ENCODE results near the gene ANKIB1.

ANKIB1 gene

GRCh38 chr7:92268921-92269320 lies 23.1 kb downstream of the ANKIB1 start:
- no peak for DNase-seq (ENCODE audit: low read depth)

- no peak for DNase-seq (ENCODE audit: low read depth)
These were observed 29.6 kb downstream of the ANKIB1 start for GRCh38 chr7:92275327-92275726.

- no peak for DNase-seq (ENCODE audit: low read depth)
These were observed 30.7 kb downstream of the ANKIB1 start for GRCh38 chr7:92276460-92276864.

GRCh38 chr7:92279396-92280031 lies 33.7 kb downstream of the ANKIB1 start:
- no peak for DNase-seq (ENCODE audit: low read depth)

GRCh38 chr7:92281031-92281430 lies 35.3 kb downstream of the ANKIB1 start:
- no peak for DNase-seq (ENCODE audit: low read depth)

- no peak for DNase-seq (ENCODE audit: low read depth)
These were observed 36.5 kb downstream of the ANKIB1 start for GRCh38 chr7:92282221-92282814.

GRCh38 chr7:92282930-92283329 lies 37.2 kb downstream of the ANKIB1 start:
- DNase-seq (ENCODE audit: low read depth): no peak

GRCh38 chr7:92289321-92289720 lies 43.5 kb downstream of the ANKIB1 start:
- no peak for DNase-seq (ENCODE audit: low read depth)

- no peak for DNase-seq (ENCODE audit: low read depth)
These were observed 47.2 kb downstream of the ANKIB1 start for GRCh38 chr7:92292981-92293380.

GRCh38 chr7:92293896-92294590 lies 48.3 kb downstream of the ANKIB1 start:
- DNase-seq (ENCODE audit: low read depth): no peak

GRCh38 chr7:92295391-92295790 lies 49.6 kb downstream of the ANKIB1 start:
- peak; percentile 22 for DNase-seq (ENCODE audit: low read depth)

- no peak for DNase-seq (ENCODE audit: low read depth)
These were observed 50.5 kb downstream of the ANKIB1 start for GRCh38 chr7:92296235-92296634.

GRCh38 chr7:92296880-92297445 lies 51.2 kb downstream of the ANKIB1 start:
- no peak for DNase-seq (ENCODE audit: low read depth)

- no peak for DNase-seq (ENCODE audit: low read depth)
These were observed 52.0 kb downstream of the ANKIB1 start for GRCh38 chr7:92297736-92298135.

- no peak for DNase-seq (ENCODE audit: low read depth)
These were observed 58.0 kb downstream of the ANKIB1 start for GRCh38 chr7:92303761-92304160.

GRCh38 chr7:92304406-92304893 lies 58.7 kb downstream of the ANKIB1 start:
- DNase-seq (ENCODE audit: low read depth): no peak

GRCh38 chr7:92306153-92306552 lies 60.4 kb downstream of the ANKIB1 start:
- peak; percentile 4 for DNase-seq (ENCODE audit: low read depth)

GRCh38 chr7:92313055-92313454 lies 67.3 kb downstream of the ANKIB1 start:
- DNase-seq (ENCODE audit: low read depth): no peak

- no peak for DNase-seq (ENCODE audit: low read depth)
These were observed 73.5 kb downstream of the ANKIB1 start for GRCh38 chr7:92319243-92319642.

- DNase-seq (ENCODE audit: low read depth): no peak
These were observed 79.4 kb downstream of the ANKIB1 start for GRCh38 chr7:92325173-92325572.

- no peak for DNase-seq (ENCODE audit: low read depth)
These were observed 80.1 kb downstream of the ANKIB1 start for GRCh38 chr7:92325858-92326257.

GRCh38 chr7:92330835-92331438 lies 85.2 kb downstream of the ANKIB1 start:
- DNase-seq (ENCODE audit: low read depth): no peak

GRCh38 chr7:92331508-92331907 lies 85.7 kb downstream of the ANKIB1 start:
- no peak for DNase-seq (ENCODE audit: low read depth)
